GM12878 (cell line): ENCODE data around the gene ETV6. TPM values are rescaled to one million over a fixed set of nuclear protein-coding genes. Genes with fewer than 3 reads are reported as not detected.
A peak's percentile ranks its signal among the peaks of the same experiment; 100 is the strongest.

Experiments
- BCL3 ChIP-seq: IDR thresholded peaks from 2 replicates; pipeline ENCODE4 v1.6.1; 2011; ENCODE audit warnings: borderline replicate concordance, low read depth, mild to moderate bottlenecking, moderate library complexity, low read length; ENCODE audit not compliant: insufficient read depth, poor library complexity, severe bottlenecking
- E4F1 ChIP-seq: fragments of 450-650 bp; IDR thresholded peaks from 2 replicates; pipeline ENCODE4 v1.6.1; 2018; ENCODE audit warnings: borderline replicate concordance, mild to moderate bottlenecking; ENCODE audit not compliant: partially characterized antibody
- EP300 ChIP-seq, 2 experiments: fragments of 150-350 bp in 1 of 2; IDR thresholded peaks; 2 replicates each; pipeline ENCODE4 v1.6.1; 2011 to 2012; ENCODE audit warnings: low read depth in 2 of 2, low read length in 2 of 2, borderline replicate concordance in 1 of 2, improper control_type of control experiment in 1 of 2, inconsistent platforms in 1 of 2; ENCODE audit not compliant: control insufficient read depth in 1 of 2
- ESRRA ChIP-seq: IDR thresholded peaks from 2 replicates; pipeline ENCODE4 v1.6.1; 2012; ENCODE audit warnings: mild to moderate bottlenecking, low read length, improper control_type of control experiment
- FOXK2 ChIP-seq: fragments of 450-650 bp; IDR thresholded peaks from 2 replicates; pipeline ENCODE4 v1.6.1; 2017; ENCODE audit warnings: mild to moderate bottlenecking, moderate library complexity
- IRF5 ChIP-seq: fragments of 450-650 bp; IDR thresholded peaks from 2 replicates; pipeline ENCODE4 v1.6.1; 2017; ENCODE audit warnings: borderline replicate concordance
- KLF5 ChIP-seq: fragments of 450-650 bp; IDR thresholded peaks from 2 replicates; pipeline ENCODE4 v1.6.1; 2014; ENCODE audit warnings: mild to moderate bottlenecking; ENCODE audit not compliant: partially characterized antibody
- LARP7 ChIP-seq: fragments of 450-650 bp; IDR thresholded peaks from 2 replicates; pipeline ENCODE4 v1.6.1; 2017; ENCODE audit warnings: mild to moderate bottlenecking
- MEF2B ChIP-seq: fragments of 450-650 bp; IDR thresholded peaks from 2 replicates; pipeline ENCODE4 v1.6.1; 2018; ENCODE audit warnings: mild to moderate bottlenecking, moderate library complexity; ENCODE audit not compliant: partially characterized antibody, poor library complexity, severe bottlenecking
- MLLT1 ChIP-seq: fragments of 450-650 bp; IDR thresholded peaks from 2 replicates; pipeline ENCODE4 v1.6.1; 2016; ENCODE audit warnings: mild to moderate bottlenecking
- MTA2 ChIP-seq: fragments of 450-650 bp; IDR thresholded peaks from 2 replicates; pipeline ENCODE4 v1.6.1; 2016; ENCODE audit warnings: low read depth, mild to moderate bottlenecking, moderate library complexity
- PAX5 ChIP-seq: IDR thresholded peaks from 2 replicates; pipeline ENCODE4 v1.6.1; 2011; ENCODE audit warnings: low read depth, low read length, borderline replicate concordance
- RCOR1 ChIP-seq: conservative IDR thresholded peaks from 2 replicates; pipeline ENCODE4 v1.6.1; 2012; ENCODE audit warnings: low read depth, low read length, improper control_type of control experiment
- SREBF1 ChIP-seq: IDR thresholded peaks from 2 replicates; pipeline ENCODE4 v1.6.1; 2012; ENCODE audit warnings: mild to moderate bottlenecking, low read length
- TAF1 ChIP-seq: IDR thresholded peaks from 2 replicates; pipeline ENCODE4 v1.6.1; 2011; ENCODE audit warnings: mild to moderate bottlenecking, low read depth, low read length, borderline replicate concordance
- ZNF274 ChIP-seq: IDR thresholded peaks from one replicate; pipeline ENCODE4 v1.8.0; 2011; ENCODE audit not compliant: insufficient read length, insufficient read depth
- ZZZ3 ChIP-seq: IDR thresholded peaks from 2 replicates; pipeline ENCODE4 v1.6.1; 2011; ENCODE audit warnings: low read depth; ENCODE audit not compliant: control insufficient read depth, insufficient read length
- polyA plus RNA-seq, 11 experiments: library from polyadenylated mRNA; depleted of rRNA in 4 of 11; unstranded in 6 of 11; stranded (reverse) in 5 of 11; fragments of >200 nt; fragmentation: Nextera tagmentation in 4 of 11; fragmentation: Illumina TruSeq in 1 of 11; extraction: Ambion mirVana in 4 of 11; extraction: Trizol in 1 of 11; gene quantifications; 1 replicate in 1 of 11; 2 replicates in 10 of 11; pipeline versions ENCODE4 v1.2.1 to v1.2.3, GENCODE V29; 2011 to 2016; ENCODE audit warnings: inconsistent platforms in 2 of 11, missing spikeins in 2 of 11, low read depth in 1 of 11
- total RNA-seq, 4 experiments: library from RNA; depleted of rRNA in 3 of 4; stranded (reverse); fragments of >200 nt in 3 of 4; fragmentation: Illumina TruSeq in 1 of 4; extraction: Trizol in 1 of 4; gene quantifications; 2 replicates each; pipeline versions ENCODE4 v1.2.1 to v1.2.3, GENCODE V29; 2013 to 2021
- TF ChIP-seq, protein P1 (sequence below): IDR thresholded peaks from 2 replicates; pipeline ENCODE4 v1.6.1; 2012; ENCODE audit warnings: improper control_type of control experiment, low read depth, low read length; ENCODE audit not compliant: insufficient replicate concordance

The ETV6 gene
- total and polyA plus RNA-seq, 10 of the 15 experiments (the other 5 are each of a cell fraction or from before 2014, with no cell fraction given): 6.6 to 74.8 (median 24.6) TPM

DNA sequence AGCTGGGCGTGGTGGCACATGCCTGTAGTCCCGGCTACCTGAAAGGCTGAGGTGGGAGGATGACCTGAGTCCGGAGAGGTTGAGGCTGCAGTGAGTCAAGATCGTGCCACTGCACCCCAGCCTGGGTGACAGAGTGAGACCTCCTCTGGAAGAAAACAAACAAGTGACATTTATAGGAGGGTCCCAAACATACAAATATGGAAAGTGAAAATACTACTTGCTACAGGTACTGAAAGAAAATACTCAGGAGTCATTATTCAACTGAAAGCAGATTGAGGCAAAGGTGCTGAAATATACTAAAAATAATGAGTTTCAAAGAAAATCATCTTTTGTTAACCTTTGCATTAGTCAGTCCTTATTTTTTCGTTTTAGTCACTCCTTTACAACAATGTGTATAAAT, 53.5 kb downstream of the ETV6 start (continued):
- TF ChIP-seq E4F1: no peak
- no peak for TF ChIP-seq MLLT1
- peak; percentile 79 for TF ChIP-seq MEF2B
- no peak for TF ChIP-seq SREBF1
- no peak for TF ChIP-seq PAX5
- TF ChIP-seq KLF5: no peak
- no peak for TF ChIP-seq IRF5
- TF ChIP-seq LARP7: no peak
- TF ChIP-seq ESRRA: no peak
- TF ChIP-seq EP300 (IDR thresholded peaks at IDR 0.05; ENCODE audit: borderline replicate concordance in 1 of 2, control insufficient read depth in 1 of 2, low read depth in 2 of 2, low read length in 2 of 2): peak; percentile 51 to 75; a peak in 2 of 4 replicates
- peak; percentile 92 for TF ChIP-seq MTA2
- TF ChIP-seq BCL3: no peak
- no peak for TF ChIP-seq ZNF274
- no peak for TF ChIP-seq RCOR1
- TF ChIP-seq, protein P1, sequence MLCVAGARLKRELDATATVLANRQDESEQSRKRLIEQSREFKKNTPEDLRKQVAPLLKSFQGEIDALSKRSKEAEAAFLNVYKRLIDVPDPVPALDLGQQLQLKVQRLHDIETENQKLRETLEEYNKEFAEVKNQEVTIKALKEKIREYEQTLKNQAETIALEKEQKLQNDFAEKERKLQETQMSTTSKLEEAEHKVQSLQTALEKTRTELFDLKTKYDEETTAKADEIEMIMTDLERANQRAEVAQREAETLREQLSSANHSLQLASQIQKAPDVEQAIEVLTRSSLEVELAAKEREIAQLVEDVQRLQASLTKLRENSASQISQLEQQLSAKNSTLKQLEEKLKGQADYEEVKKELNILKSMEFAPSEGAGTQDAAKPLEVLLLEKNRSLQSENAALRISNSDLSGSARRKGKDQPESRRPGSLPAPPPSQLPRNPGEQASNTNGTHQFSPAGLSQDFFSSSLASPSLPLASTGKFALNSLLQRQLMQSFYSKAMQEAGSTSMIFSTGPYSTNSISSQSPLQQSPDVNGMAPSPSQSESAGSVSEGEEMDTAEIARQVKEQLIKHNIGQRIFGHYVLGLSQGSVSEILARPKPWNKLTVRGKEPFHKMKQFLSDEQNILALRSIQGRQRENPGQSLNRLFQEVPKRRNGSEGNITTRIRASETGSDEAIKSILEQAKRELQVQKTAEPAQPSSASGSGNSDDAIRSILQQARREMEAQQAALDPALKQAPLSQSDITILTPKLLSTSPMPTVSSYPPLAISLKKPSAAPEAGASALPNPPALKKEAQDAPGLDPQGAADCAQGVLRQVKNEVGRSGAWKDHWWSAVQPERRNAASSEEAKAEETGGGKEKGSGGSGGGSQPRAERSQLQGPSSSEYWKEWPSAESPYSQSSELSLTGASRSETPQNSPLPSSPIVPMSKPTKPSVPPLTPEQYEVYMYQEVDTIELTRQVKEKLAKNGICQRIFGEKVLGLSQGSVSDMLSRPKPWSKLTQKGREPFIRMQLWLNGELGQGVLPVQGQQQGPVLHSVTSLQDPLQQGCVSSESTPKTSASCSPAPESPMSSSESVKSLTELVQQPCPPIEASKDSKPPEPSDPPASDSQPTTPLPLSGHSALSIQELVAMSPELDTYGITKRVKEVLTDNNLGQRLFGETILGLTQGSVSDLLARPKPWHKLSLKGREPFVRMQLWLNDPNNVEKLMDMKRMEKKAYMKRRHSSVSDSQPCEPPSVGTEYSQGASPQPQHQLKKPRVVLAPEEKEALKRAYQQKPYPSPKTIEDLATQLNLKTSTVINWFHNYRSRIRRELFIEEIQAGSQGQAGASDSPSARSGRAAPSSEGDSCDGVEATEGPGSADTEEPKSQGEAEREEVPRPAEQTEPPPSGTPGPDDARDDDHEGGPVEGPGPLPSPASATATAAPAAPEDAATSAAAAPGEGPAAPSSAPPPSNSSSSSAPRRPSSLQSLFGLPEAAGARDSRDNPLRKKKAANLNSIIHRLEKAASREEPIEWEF: no peak
- TF ChIP-seq FOXK2: no peak
- TF ChIP-seq TAF1: no peak
- no peak for TF ChIP-seq ZZZ3
